Ammon's horn (tissue), 1 donor: ENCODE measurements around the gene SLC6A8.
"Not testable (repeated sequence)": the region's sequence is repeated elsewhere in the genome, so short reads cannot be mapped to it uniquely, and the experiment has no call there.

Source experiments
- DNase-seq: peaks from one replicate; pipeline ENCODE4 v3.0.0-alpha.2; 2016; ENCODE audit warnings: low spot score

SLC6A8 gene

DNA sequence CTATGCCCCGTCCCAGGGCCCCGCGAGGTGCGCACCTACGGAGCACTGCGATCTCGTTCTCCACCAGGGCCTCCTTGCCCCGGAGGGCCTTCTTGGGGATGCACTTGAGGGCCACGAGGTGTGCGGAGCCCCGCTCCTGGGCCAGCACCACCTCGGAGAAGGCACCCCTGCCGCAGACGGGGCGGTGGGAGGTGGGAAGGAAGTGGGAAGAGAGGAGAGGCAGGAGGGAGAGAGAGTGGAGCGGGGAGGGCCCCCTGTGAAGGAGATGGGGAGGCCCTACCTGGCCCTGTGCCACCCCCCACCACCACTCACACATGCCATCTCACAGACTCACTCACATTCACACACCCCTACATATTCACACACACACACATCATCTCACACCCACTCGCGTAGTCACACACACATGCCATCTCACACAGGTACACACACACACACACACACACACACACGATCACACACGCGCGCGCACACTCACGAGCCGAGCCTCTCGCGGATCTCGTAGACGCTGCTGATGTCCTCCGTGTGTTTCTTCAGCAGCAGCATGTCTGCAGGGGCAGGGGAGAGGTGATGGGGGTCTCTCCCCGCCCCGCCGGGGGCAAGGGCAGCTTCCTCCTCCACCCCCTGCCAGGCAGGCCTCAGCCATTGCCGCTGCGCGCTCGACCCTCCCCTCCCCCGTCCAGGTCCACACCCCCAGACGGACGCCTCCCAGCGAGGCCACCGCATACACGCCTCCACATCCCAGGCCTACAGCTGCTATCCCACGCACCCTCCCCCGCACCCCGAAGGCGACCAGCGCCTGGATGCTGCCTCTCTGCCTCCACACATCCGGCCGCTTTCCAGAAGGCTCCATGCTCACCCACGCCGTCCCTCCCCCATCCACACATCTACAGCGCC lies 14.9 kb upstream of the SLC6A8 start:
- DNase-seq, result no peak

DNA sequence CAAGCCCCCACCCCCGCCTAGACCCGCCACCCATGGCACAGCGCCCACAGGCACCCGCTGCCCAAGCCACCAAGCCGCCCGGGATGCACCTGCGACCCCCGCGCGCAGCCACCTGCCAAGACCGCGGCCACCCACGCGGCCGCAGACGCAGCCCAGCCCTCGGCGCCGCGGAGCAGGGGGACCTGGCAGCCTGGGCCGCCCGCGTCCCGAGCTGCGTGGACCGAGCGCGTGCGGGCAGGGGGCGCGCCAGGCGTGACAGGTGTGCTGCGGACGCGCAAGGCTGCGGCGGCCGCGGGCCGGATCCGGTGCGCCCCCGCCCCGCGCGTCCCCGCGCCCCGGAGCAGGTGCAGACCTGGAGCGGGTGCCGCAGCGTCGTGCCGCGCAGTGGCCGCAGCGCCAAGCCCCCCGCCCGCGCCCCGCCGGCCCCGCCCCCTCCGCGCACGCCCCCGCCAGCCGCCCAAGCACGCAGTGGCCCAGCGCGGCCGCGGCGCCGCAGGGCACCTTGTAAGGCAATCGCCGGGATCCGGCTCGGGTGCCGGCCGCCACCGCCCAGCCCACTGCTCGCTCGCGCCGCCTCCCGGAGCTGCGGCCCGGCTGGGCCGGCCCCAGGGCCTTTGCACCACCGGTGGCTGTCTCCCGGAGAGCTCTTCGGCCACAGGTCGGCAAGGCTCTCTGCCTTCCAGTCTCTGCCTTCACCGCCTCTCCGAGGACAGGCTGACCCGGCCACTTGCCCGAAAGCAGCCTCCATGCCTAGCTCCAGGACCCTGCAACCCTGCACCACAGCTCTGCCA lies 14.1 kb upstream of the SLC6A8 start, which contains the start of gene PNCK:
Gene PNCK (minus strand): TSS at position 386 of the 791 bp plus-strand sequence. CDS start 737 bp downstream, outside the sequence.
- DNase-seq, result no peak

DNA sequence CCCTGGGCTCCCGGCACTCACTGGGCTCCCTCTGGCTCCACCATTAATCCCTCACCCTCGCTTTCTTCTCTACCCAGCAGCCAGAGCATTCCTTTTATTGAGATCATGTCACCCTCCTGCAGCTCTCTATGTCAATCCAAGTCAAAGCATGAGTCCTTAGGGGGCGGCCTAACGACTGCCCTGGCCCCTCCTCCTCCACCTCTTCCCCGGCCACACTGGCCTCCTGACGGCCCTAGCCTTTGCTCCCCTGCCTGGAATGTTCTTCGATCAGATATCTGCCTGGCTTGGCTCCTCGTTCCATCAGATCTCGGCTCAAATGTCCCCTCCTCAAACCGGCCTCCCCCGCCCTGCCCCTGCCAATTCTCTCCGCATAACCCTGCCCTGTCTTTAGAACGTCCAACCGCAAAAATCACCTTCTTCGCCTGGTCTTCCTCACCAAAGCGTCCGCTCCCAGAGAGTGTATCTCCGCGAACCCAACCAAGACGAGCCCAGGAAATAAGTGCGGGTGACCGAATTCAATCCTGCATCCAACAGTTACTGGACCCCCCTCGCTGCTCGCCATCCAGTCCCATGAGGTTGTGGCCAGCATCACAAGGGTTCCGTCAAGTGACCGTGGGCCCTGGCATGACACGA lies 13.4 kb upstream of the SLC6A8 start:
- DNase-seq, result no peak

DNA sequence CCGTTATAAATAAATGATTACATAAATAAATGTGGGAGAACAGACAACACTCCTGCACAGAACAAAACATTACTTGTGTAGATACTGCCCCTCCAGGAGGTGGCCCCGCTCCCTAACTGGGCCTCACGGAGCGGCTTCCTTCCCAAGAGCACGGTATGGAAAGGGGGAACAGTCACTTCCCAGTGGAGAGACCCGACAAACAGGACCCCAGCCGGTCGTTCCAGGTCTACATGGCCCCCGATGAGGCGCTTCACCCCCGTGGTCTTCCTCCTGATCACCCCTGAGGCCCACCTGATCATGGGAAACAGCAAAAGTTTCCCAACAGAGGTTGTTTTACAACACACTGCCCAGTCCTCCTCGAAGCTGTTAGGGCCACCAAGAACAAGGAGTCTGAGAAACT lies 6.6 kb upstream of the SLC6A8 start:
- DNase-seq, result no peak

DNA sequence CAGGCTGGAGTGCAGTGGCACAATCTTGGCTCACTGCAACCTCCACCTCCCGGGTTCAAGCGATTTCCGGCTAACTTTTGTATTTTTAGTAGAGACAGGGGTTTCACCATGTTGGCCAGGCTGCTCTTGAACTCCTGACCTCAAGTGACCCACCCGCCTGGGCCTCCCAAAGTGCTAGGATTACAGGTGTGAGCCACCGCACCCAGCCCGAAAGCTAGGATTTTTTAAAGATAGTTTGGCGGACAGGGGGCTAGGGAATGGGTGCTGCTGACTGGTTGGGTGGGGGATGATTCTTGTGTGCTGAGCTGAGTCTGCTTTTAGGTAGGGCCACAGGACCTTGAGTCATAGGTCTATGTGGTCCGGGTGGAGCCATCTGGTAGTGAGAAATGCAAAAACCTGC lies 4.2 kb upstream of the SLC6A8 start:
- not testable (repeated sequence) for DNase-seq

DNA sequence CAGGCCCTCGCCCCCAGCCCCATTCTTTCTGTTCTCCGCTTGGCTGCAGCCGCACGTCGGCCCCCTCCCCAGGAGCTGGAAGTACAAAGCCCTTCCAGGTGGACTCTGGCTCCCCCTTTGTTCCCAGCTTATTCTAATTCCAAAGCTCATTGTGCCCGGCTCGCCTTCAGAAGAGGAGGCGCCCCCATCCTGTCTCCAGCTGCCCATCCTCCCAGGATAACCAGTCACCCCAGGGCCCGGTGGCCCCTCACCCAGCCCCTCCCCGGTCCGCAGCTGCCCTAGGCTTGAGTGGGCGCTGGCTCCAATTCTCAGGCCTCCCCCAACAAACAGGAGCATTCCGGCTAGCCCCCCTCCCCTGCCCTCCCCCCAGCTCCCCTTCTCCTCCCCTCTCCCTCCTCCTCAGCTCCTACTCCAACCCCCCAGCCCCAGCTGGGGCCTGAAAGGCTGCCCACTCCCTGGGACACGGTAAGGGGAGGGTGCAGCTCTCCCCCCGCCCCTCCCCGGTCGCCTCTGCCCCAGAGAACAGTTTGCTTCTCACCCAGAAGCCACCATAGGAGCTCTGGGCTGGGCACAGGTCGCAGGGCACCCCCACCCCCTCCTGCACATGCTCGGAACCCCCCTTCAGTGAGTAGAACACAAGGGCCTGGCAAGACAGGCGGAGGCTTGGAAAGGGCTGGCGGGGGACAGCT lies 3.1 kb upstream of the SLC6A8 start:
- no peak for DNase-seq

DNA sequence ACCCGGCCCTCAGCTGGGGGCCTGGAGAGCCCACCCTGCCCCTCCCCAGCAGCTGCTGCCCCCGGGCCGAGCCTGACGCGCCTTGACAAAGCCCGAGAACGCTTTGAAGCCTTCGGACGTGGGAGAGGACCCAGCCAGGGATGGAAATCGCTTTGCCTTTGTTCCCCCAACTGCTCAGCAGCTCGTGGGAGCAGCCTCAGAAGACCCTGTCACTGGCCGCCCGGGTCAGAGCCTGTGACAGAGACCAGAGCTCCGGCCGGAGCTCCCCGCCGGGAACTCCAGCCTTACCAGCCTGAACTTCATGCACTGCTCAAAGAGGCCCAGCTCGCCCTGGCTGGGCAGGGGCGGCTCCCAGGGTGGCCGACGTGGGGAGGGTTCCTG lies 2.6 kb upstream of the SLC6A8 start:
- no peak for DNase-seq

DNA sequence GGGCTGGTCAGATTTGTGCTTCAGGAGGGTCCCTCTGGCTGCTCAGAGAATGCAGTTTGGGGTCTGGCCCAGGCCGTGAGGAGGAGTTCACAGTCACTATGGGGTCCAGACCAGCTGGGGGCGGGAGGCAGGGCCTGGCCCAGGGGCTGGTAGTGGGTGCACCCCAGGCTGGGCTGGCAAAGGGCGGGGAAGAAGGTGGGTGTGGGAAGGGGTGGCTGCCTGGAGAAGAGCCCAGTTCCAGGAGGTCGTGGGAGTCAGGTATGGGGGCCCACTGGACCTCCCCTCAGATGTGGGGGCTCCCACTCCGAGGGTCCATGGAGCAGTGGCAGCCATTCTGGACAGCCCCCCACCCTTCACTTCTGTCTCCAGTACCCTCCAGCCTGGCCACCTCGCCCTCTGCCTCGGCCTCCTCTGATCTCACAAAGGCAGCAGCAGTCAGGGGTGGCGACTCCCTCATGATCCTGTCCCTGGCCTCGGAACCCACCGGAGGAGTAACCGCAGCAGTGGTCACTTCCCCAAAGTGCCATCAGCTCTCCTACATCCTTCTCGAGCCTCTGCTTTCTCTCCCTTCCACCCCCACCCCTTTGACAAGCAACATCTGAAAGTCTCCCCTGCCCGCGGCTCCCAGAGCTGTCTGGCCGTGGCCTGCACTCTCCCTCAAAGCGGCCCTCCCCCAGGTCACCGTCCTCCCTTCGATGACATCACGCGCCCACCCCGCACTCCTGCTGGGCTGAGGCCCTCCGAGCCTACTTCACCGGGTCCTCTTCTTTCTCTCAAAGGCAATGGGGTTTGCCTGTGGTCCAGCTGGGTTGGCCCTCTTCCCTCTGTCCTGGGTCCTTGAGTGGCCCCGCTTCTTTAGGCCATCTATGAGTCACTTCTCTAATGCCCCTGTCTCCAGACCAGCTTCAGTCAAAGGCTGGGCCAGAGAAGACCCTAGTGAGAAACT lies 1.7 kb upstream of the SLC6A8 start:
- DNase-seq, result no peak

DNA sequence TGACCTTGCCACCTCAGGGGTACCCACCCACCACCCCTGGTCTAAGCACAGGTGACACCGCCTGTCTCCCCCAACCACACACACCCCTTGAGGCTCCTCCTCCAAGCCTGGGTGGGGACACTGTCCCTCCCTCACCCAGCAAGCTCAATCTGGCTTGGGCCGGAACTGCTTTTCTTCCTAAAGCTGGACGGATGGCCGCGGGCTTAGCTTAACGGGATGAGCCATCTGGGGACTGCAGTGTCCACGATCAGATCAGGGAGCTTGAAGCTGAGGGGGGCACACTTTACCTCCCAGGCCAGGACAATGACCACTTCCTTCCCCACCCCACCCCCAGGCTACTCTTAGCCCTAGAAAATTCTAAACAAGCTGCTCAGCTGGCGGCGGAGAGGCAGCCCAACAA lies 1.0 kb upstream of the SLC6A8 start:
- no peak for DNase-seq

DNA sequence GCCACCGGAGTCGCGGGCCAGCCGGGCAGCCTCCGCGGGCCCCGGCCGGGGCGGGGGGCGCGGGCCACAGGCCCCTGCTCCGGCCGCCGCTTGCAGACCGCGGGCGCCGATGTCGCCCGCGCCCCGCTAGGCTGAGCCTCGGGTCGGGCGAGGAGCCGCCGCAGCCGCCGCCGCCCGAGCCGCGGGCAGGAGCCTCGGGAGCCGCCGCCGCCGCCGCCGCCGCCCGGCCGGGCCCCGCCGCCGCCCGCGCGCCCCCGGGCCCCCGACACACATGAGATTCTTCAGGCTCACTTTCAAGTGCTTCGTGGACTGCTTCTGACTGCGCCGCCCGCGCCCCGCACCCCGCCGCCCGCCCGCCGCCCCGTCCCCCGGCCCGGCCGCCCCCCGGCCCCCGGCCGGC lies 345 bp downstream of the SLC6A8 start:
- DNase-seq, result no peak

DNA sequence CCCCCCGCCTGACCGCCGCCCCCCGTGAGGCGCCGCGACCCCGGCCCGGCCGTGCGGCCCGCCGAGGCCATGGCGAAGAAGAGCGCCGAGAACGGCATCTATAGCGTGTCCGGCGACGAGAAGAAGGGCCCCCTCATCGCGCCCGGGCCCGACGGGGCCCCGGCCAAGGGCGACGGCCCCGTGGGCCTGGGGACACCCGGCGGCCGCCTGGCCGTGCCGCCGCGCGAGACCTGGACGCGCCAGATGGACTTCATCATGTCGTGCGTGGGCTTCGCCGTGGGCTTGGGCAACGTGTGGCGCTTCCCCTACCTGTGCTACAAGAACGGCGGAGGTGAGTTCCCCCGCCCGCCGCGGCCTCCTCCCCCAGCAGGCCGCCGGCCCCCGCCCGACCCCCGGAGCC lies 780 bp downstream of the SLC6A8 start:
- DNase-seq, result no peak

DNA sequence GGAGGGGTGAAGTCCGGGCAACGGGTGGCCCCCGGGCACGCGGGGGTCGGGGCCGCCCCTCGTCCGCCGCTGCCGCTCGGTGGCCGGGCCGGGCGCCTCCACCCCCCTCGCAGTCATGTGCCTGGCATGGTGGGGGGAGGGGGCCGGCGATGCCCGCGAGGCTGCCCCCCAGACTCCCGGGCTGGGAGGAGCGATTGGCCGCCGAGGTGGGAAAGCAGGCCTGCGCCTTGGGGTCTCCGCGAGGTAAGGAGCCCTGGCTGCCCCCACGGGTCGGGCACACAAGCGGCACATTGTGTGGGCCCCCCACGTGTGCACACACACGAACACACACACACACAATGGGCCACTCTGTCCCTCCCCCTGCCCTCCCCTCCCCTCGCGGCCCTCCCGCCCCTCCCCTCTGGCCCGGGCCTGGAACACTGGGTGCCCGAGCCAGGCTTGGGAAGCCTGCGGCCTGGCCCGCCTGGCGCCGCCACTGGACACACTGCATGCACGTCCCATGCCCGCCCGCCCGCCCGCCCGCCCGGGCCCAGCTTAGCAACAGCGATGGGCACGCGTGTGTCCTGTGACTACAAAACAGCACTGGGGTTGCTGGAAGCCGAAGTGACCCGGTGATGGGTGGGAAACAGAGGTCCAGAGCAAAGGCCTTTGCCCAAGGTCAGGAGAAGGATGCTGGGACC lies 1.3 kb downstream of the SLC6A8 start:
- DNase-seq, result peak; percentile 70

DNA sequence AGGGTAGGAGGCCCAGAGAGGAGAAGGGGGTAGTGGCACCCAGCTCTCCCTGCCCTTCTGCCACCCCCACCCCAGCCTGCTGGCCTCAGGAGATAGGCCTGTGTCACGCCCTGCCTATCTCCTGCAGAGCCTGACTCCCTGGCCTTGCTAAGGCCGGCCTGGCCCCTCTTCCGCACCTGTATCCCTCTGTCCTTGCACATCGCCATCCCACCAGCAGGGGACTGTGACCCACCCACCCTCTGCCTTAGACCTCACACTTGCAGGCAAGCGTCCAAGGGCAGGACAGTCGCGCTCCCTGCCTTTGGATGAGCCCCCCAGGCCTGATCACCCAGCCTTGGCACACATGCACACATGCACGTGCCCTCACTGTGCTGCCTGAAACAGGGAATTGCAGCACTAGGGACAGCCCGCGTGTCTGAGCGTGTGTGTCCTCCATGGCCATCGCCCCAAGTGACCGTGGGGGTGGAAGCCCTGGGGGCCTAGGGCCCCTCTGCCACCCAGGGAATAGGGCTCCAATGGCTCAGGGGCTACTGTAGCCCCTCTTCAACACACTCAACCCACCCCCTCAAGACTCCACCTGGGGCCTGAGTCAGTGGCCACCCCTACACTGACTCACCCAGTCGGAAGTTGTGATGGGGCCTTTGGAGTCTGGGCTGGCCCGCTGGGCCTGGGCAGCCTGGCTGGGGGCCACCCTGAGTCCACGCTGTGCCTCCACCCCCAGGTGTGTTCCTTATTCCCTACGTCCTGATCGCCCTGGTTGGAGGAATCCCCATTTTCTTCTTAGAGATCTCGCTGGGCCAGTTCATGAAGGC lies 2.1 kb downstream of the SLC6A8 start:
- no peak for DNase-seq

DNA sequence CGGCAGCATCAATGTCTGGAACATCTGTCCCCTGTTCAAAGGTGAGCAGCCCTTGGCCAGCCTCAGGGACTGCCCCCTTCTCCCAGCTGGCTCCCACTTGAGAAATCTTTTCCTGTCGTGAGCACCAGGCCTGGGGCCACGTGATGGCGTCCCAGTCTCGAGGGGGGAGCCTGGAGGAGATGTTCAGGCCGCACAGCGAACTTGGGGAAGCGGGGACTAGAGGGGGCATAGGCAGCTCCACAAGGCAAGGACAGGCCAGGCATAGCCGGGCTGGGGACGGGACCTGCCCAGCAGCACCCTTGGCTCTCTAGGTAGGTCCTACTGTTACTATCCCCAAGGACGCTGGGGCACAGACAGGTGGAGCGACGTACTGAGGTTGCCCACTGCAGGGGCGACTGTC lies 2.7 kb downstream of the SLC6A8 start:
- DNase-seq, result no peak

DNA sequence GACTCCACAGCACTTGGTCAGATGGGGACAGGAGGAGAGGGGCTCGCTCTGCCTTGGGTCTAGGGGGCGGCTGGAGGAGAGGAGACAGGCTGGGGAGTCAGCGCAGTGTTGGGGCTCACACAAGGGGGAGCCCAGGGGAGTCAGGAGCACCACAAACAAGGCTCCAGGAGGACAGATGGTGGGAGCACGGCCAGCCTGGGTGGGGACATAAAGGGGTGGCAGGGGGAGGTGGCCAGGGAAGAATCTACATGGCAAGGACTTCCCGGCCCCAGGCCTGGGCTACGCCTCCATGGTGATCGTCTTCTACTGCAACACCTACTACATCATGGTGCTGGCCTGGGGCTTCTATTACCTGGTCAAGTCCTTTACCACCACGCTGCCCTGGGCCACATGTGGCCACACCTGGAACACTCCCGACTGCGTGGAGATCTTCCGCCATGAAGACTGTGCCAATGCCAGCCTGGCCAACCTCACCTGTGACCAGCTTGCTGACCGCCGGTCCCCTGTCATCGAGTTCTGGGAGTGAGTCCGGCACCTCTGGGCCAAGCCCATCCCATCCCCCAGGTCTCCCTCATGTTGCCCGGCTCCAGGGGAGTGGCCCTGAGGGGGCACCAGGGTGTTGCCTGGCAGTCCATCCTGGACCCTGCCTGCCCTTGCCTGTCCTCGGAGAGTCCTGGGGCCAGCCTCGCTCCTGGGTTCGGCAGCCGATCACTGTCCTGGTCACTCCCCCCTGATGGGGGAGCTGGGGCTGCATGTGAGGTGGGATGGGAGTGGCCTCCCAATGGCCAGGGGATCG lies 3.5 kb downstream of the SLC6A8 start:
- DNase-seq, result not testable (repeated sequence)

DNA sequence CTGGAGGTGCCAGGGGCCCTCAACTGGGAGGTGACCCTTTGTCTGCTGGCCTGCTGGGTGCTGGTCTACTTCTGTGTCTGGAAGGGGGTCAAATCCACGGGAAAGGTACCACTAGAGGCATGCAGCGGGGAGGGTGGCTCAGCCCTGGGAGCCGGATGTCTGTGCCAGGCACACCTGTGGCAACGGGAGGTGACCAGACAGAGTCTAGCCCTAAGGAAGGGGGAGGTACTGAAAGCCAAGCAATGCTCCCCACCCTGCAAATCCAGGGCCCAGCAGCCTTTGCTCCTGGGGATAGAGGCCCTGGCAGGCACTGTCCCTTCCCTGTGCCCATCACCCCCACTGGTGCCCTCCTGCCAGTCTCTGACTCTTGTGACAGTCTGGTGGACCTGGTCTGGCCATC lies 4.3 kb downstream of the SLC6A8 start:
- DNase-seq, result no peak

DNA sequence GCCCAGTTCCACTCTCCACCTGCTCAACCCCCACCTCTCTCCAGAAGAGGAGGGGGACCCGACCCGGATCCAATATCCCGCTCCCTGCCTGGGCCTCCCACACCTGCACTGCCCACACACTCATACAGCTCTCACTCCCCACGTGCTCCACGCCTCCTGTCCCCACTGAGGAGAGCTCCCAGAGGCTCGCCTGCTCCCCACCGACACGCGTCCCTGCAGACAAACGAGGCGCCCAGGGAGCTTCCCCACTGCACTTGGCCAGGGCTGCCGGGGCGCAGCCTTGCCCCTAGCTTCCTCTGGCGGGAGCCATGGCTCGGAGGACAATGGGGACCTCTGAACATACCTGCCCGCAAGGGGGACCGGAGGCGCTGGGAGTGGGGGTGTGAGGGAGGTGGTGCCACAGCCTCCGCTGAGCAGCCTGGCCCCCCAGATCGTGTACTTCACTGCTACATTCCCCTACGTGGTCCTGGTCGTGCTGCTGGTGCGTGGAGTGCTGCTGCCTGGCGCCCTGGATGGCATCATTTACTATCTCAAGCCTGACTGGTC lies 5.0 kb downstream of the SLC6A8 start:
- DNase-seq, result no peak
